Measurements from ENCODE around the gene ZNF350.

ZNF350 gene

GRCh38 chr19:51970718-51971117, 15.9 kb downstream of the ZNF350 start:
- no peak for TF ChIP-seq SIN3A (IDR thresholded peaks at IDR 0.05; ENCODE audit: borderline replicate concordance, insufficient read depth, low read length)
- no peak for TF ChIP-seq FOXP2 (optimal IDR thresholded peaks at IDR 0.05; ENCODE audit: borderline replicate concordance, extremely low read depth, extremely low read length, insufficient read depth)
- TF ChIP-seq POLR2AphosphoS5 (IDR thresholded peaks at IDR 0.05; ENCODE audit: low read depth, low read length): no peak
- TF ChIP-seq REST (IDR thresholded peaks at IDR 0.05; ENCODE audit: insufficient read depth in 1 of 2, low read depth in 2 of 2, low read length in 2 of 2): no peak
- no peak for TF ChIP-seq TAF1 (IDR thresholded peaks at IDR 0.05; ENCODE audit: borderline replicate concordance, insufficient read depth, low read length)

DNA sequence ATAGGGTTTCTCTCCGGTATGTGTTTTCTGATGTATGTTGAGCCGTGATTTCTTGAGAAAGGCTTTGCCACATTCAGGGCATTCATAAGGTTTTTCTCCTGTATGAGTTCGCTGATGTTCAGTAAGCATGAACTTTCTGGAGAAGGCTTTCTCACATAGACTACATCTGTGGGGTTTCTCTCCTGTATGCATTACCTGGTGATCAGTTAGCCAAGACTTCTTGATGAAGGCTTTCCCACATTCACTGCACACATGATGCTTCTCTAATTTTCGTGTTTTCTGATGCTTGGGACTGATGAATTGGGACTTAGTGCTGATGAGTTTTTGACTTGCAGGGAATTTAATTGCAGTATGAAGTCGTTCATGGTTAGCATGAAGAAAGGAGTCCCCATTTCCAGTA, 21.1 kb downstream of the ZNF350 start:
- TF ChIP-seq POLR2AphosphoS5 (IDR thresholded peaks at IDR 0.05; ENCODE audit: low read depth, low read length): no peak
- no peak for TF ChIP-seq SIN3A (IDR thresholded peaks at IDR 0.05; ENCODE audit: borderline replicate concordance, insufficient read depth, low read length)
- no peak for TF ChIP-seq TAF1 (IDR thresholded peaks at IDR 0.05; ENCODE audit: borderline replicate concordance, insufficient read depth, low read length)
- TF ChIP-seq REST (IDR thresholded peaks at IDR 0.05; ENCODE audit: insufficient read depth in 1 of 2, low read depth in 2 of 2, low read length in 2 of 2): no peak

- no peak for TF ChIP-seq FOXP2 (optimal IDR thresholded peaks at IDR 0.05; ENCODE audit: borderline replicate concordance, extremely low read depth, extremely low read length, insufficient read depth)
- no peak for TF ChIP-seq SIN3A (IDR thresholded peaks at IDR 0.05; ENCODE audit: borderline replicate concordance, insufficient read depth, low read length)
- no peak for TF ChIP-seq POLR2AphosphoS5 (IDR thresholded peaks at IDR 0.05; ENCODE audit: low read depth, low read length)
- no peak for TF ChIP-seq REST (IDR thresholded peaks at IDR 0.05; ENCODE audit: insufficient read depth in 1 of 2, low read depth in 2 of 2, low read length in 2 of 2)
- TF ChIP-seq TAF1 (IDR thresholded peaks at IDR 0.05; ENCODE audit: borderline replicate concordance, insufficient read depth, low read length): no peak
Measured at GRCh38 chr19:51959791-51960190, 26.8 kb downstream of the ZNF350 start.

DNA sequence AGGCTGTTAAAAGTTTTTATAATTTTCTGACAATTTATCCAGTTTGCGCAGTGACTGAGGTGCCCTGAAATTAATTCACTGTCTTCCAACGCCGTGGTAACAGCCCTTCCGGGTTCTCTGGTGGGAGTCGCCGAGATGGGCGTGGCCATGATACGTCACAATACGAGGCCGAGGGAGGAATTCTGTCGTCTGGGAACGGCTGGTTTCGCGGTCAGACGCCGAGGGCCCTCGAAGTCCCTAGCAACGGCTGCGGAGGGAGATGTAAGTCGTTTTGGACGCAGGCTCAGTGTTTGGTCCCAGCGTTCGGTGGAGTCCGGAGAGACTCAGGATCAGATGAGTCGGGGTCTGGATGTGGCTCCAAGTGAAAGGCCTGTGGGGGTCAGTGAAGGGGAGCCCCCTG, 37.7 kb downstream of the ZNF350 start:
- TF ChIP-seq TAF1 (IDR thresholded peaks at IDR 0.05; ENCODE audit: borderline replicate concordance, insufficient read depth, low read length) (no peak), FOXP2 (optimal IDR thresholded peaks at IDR 0.05; ENCODE audit: borderline replicate concordance, extremely low read depth, extremely low read length, insufficient read depth) (no peak), SIN3A (IDR thresholded peaks at IDR 0.05; ENCODE audit: borderline replicate concordance, insufficient read depth, low read length) (no peak), REST (IDR thresholded peaks at IDR 0.05; ENCODE audit: insufficient read depth in 1 of 2, low read depth in 2 of 2, low read length in 2 of 2) (no peak), POLR2AphosphoS5 (IDR thresholded peaks at IDR 0.05; ENCODE audit: low read depth, low read length) (no peak)

- TF ChIP-seq POLR2AphosphoS5 (IDR thresholded peaks at IDR 0.05; ENCODE audit: low read depth, low read length) (no peak), SIN3A (IDR thresholded peaks at IDR 0.05; ENCODE audit: borderline replicate concordance, insufficient read depth, low read length) (no peak), TAF1 (IDR thresholded peaks at IDR 0.05; ENCODE audit: borderline replicate concordance, insufficient read depth, low read length) (no peak), FOXP2 (optimal IDR thresholded peaks at IDR 0.05; ENCODE audit: borderline replicate concordance, extremely low read depth, extremely low read length, insufficient read depth) (no peak), REST (IDR thresholded peaks at IDR 0.05; ENCODE audit: insufficient read depth in 1 of 2, low read depth in 2 of 2, low read length in 2 of 2) (no peak)
Measured at GRCh38 chr19:51946602-51947001, 40.0 kb downstream of the ZNF350 start.
